GM18505 (cell line): Measurements from ENCODE around the gene DCTD.

ENCODE experiments used
- ATAC-seq: cut with Tn5 transposase; IDR thresholded peaks from one replicate; pipeline ENCODE4 v1.9.1; 2021; ENCODE audit not compliant: unreplicated experiment
- POLR2A ChIP-seq: IDR thresholded peaks from 4 replicates; pipeline ENCODE4 v1.6.1; 2011; ENCODE audit warnings: borderline replicate concordance; ENCODE audit not compliant: insufficient read depth, insufficient read length; ENCODE audit errors: extremely low read depth

DCTD gene

DNA sequence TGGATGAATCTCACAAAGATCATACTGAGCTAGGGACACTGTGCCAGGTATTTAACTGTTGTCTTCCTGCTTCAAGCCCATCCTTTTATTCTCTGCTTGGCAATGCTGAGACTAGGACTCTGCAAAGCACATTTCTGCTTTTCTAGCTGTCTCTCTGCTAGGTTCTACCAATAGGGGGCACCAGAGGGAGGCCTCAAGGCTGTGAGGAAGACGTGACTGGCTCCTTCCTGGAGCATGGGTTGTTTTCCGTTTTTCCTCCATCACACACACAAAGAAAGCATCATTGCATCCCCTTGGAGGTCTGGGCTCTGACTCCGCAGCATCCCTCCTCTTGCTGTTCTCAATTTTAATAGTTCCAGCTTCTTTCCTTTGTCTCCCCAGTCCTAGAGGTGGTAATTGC is 10.9 kb upstream of the DCTD start:
- no peak for TF ChIP-seq POLR2A
- ATAC-seq = no peak

- no peak for TF ChIP-seq POLR2A
- ATAC-seq = no peak
Observed at GRCh38 chr4:182927505-182927904, 10.3 kb upstream of the DCTD start.

GRCh38 chr4:182925855-182926254 is 8.7 kb upstream of the DCTD start:
- no peak for TF ChIP-seq POLR2A
- ATAC-seq = no peak

- TF ChIP-seq POLR2A = no peak
- ATAC-seq = peak; percentile 100
Observed at GRCh38 chr4:182925298-182925757, 8.1 kb upstream of the DCTD start.

DNA sequence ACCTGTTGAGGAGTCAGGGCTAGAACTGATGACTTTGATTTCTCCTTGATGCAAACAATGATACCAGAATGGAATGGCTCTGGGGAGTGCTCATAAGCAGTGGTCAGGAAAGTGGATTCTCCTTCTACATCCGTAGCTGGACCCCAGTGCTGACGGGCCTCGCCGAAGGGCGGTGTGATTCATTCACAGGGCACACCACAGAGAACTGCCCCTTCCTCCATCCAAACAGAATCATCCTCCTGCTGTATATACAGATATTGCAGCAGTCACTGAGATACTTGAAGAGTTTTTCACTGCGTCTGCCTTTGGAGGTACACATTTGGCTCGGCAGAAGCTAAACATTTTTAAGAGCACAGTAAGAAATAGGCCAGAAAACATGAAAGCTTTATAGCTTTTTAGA is 7.3 kb upstream of the DCTD start:
- TF ChIP-seq POLR2A = no peak
- no peak for ATAC-seq

GRCh38 chr4:182923796-182924340 is 6.7 kb upstream of the DCTD start:
- no peak for TF ChIP-seq POLR2A
- no peak for ATAC-seq

DNA sequence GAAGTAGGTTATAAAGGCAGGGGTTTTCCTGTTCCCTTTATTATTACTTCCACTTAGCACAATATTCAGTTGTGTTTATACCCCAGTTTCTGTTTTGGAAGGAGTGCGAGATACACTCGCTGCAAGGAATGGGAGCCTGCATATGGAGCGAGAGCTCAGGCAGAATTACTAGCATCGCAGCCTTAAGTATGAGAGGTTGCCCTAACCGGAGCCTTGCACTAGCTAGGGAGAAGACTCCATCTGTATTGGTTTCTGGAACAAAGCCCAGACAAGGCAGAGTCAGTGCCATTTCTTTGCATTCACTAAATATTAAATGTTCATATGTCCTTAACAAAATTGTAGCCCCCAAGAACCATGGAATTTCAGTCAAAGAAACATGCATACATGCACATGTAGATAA is 6.2 kb upstream of the DCTD start:
- no peak for TF ChIP-seq POLR2A
- no peak for ATAC-seq

DNA sequence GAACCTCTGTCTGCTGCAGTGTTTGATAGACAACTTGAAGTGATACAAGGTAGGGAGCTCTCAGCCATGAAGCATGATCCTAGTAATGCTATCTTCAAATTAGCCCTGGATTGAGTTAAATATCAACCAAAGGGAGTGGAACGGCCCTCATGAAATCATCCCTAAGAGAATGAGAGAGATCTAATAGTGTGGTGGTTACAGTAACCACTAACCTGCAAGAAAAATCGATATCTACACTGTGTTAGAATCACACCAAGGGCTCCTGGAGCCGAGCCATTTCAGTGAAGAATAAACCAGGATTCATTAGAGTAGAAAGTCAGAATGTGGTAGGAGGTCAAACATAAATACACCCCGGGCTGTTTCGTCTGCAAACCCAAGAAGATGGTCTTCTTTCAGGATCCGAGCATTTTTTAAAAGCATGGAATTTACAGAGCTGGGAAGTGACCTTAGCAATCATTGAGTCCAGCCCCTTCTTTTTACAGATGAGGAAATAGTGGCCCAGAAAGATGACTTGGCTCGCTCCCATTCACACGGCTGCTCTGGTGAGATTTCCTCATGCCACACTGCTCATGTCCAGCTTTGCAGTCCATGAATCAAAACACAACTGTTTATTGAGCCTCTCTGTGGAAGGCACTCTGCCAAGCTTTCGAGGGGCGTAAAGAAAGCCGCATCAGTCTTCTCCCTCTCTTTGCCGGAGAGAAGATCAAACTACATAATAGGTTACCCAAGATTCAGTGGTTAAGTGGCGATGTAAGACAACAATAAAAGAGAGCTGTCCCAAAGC is 5.5 kb upstream of the DCTD start:
- no peak for ATAC-seq
- TF ChIP-seq POLR2A = no peak

DNA sequence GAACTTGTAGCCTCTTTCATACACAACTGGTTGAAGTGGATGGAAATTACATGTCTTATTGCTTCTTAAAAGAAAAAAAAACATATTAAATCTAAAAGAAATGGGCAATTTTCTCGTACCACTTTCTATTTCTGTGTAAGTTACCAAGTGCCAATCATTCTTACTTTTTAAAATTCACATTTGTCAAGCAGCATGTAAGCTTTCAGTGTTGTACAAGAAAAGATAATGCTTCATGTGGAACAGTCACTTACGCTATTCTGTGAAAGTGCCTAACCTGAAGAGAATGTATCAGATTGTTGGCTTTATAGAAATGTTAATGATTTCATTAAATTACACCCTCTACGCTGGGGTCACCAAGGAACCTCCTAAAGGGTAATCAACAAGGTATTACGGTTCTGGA is 4.4 kb upstream of the DCTD start:
- no peak for ATAC-seq
- no peak for TF ChIP-seq POLR2A

DNA sequence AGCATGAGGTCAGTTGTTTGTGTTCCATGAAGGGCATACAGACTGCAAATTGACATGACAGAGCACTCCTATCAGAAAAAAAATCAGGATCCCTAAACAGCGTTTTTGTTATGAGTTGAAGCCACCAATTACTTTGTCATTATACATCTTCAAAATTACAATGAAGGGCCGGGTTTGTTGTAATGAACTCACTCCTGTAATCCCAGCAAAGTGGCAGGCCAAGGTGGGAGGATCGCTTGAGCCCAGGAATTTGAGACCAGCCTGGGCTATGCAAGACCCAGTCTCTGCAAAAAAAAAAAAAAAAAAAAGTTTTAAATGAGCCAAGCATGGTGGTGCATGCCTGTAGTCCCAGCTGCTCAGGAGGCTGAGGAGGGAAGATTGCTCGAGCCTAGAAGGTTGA is 3.5 kb upstream of the DCTD start:
- no peak for ATAC-seq
- TF ChIP-seq POLR2A = no peak

GRCh38 chr4:182918791-182919302 is 1.7 kb upstream of the DCTD start:
- ATAC-seq = peak; percentile 12
- TF ChIP-seq POLR2A = no peak

DNA sequence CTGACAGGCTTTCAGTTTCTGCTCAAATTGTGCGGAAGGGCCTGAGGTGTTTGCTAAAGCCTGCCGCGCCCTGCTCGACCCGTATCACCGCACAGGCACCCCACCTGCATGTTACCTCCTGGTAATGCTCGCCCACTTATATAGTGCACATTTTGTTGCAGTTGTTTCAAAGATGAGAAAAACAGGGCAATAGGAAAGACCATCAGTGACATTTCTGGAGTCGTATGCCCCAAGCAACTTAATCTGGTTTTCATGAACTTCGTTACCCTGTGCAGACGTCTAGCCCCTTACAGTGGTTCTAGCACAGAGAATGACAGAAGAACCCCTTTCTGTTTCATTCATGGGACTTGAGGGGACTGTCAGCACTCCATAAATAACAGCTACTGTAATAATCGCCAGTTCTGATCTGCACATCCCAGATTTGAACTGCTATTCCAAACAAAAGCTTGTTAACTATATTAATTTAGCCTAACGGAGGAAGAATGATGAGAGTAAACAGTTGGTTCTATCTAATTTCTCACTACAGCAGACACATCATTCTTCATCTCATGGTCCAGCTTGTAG is 940 bp upstream of the DCTD start:
- peak; percentile 12 for ATAC-seq
- TF ChIP-seq POLR2A = no peak

DNA sequence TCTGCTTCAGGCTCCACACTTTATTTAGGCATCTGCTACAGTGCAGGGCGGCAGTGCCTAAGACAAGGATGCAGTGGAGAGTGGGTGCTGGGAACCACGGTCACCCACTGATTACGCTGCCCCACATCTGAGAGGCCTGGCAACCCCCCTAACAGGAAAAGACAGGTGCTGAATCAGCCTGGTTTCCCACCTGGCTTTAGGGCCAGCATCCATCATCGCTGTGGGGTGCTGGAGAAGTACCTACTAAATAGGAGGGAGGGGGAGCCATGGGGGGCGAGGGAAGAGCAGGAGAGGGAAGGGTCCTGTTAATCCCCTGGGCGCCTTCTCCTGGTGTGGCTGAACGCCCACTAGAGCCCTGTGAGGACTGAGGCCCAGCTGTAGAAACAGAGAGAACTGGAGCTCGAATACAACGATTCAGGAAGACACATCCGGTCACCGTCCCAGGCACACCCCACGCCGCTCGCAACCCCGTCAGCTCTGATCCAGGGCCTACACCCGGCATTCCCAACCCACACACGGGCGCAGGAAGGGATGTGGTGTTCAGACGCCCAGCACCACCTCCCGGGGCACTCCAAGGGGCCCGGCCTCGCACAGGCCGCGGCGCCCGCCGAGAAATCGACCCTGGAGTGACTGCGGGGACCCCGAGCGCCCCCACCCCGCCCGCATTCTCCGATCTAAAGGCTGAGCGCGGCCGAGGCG is 554 bp downstream of the DCTD start:
- ATAC-seq = peak; percentile 26
- no peak for TF ChIP-seq POLR2A

- no peak for TF ChIP-seq POLR2A
- no peak for ATAC-seq
Observed at GRCh38 chr4:182914357-182914756, 2.8 kb downstream of the DCTD start.

- no peak for TF ChIP-seq POLR2A
- no peak for ATAC-seq
Observed at GRCh38 chr4:182913621-182914020, 3.6 kb downstream of the DCTD start.
